Spleen (tissue), 11 donors: ENCODE results near the gene EHD2. TPM values are rescaled to one million over a fixed set of nuclear protein-coding genes. Genes with fewer than 3 reads are reported as not detected.
"Not testable (repeated sequence)": the region's sequence is repeated elsewhere in the genome, so short reads cannot be mapped to it uniquely, and the experiment has no call there.

Experiments
- DNase-seq: peaks from one replicate; pipeline ENCODE4 v3.0.0-alpha.2; 2020
- H3K27ac ChIP-seq, 8 donors: fragments of 200-600 bp; sonication (generic) in 7 of 8; 1 replicate in 4 of 8; 2 replicates in 4 of 8; pipeline versions ENCODE4 v1.5.0 to v1.8.0; 2016 to 2021; ENCODE audit warnings: inconsistent platforms in 4 of 8, mild to moderate bottlenecking in 4 of 8, moderate library complexity in 1 of 8
- H3K27me3 ChIP-seq, 7 donors: fragments of 200-600 bp; sonication (generic) in 6 of 7; replicated peaks in 1 of 7; 1 replicate in 4 of 7; 2 replicates in 3 of 7; pipeline versions ENCODE4 v1.5.0 to v1.8.0; 2016 to 2021; ENCODE audit warnings: inconsistent platforms in 3 of 7, mild to moderate bottlenecking in 1 of 7
- H3K36me3 ChIP-seq, 6 donors: fragments of 200-600 bp; sonication (generic) in 5 of 6; 1 replicate in 4 of 6; 2 replicates in 2 of 6; pipeline versions ENCODE4 v1.5.0 to v1.8.0; 2016 to 2021; ENCODE audit warnings: inconsistent platforms in 2 of 6
- H3K4me1 ChIP-seq, 6 donors: fragments of 200-600 bp; sonication (generic) in 5 of 6; 1 replicate in 3 of 6; 2 replicates in 3 of 6; pipeline versions ENCODE4 v1.5.0 to v1.8.0; 2016 to 2021; ENCODE audit warnings: inconsistent platforms in 3 of 6
- H3K4me3 ChIP-seq, 8 donors: fragments of 200-600 bp; sonication (generic) in 7 of 8; 1 replicate in 4 of 8; 2 replicates in 4 of 8; pipeline versions ENCODE4 v1.5.0 to v1.8.0; 2016 to 2021; ENCODE audit warnings: inconsistent platforms in 4 of 8, mild to moderate bottlenecking in 4 of 8, moderate library complexity in 2 of 8
- H3K9me3 ChIP-seq, 8 donors: fragments of 200-600 bp; sonication (generic) in 7 of 8; 1 replicate in 4 of 8; 2 replicates in 4 of 8; pipeline versions ENCODE4 v1.5.0 to v1.8.0; 2016 to 2021; ENCODE audit warnings: inconsistent platforms in 4 of 8
- CTCF ChIP-seq, 11 experiments: fragments of 200-600 bp in 7 of 11; fragments of 450-650 bp in 4 of 11; sonication (generic) in 4 of 11; IDR thresholded peaks in 8 of 11; conservative IDR thresholded peaks in 3 of 11; 1 replicate in 7 of 11; 2 replicates in 4 of 11; pipeline versions ENCODE4 v1.4.0 to v1.8.0; 2016 to 2021; ENCODE audit warnings: antibody characterized with exemption in 11 of 11, inconsistent platforms in 4 of 11, mild to moderate bottlenecking in 1 of 11
- POLR2A ChIP-seq, 3 donors: fragments of 450-650 bp; IDR thresholded peaks; one replicate each; pipeline ENCODE4 v1.5.1; 2017; ENCODE audit warnings: antibody characterized with exemption in 3 of 3, mild to moderate bottlenecking in 1 of 3
- POLR2AphosphoS5 ChIP-seq, 3 donors: sonication (generic); formaldehyde crosslinking; IDR thresholded peaks; one replicate each; pipeline ENCODE4 v1.5.1; 2017; ENCODE audit warnings: antibody characterized with exemption in 3 of 3
- WGBS, 5 donors: extraction: QIAGEN DNeasy Blood & Tissue Kit in 3 of 5; methylation state at CpG; one replicate each; pipeline versions ENCODE4 v1.1.5 to v1.1.7; 2013 to 2018; 5-methylcytosine and 5-hydroxymethylcytosine counted together
- intact Hi-C: fragments of 100-400 bp; cut with DNase I; formaldehyde crosslinking; loops from one replicate; pipeline ENCODE4 v1.15.0; 2023; ENCODE audit warnings: low total_unique reads
- polyA plus RNA-seq, 3 donors: library from polyadenylated mRNA; stranded (reverse); fragments of 200-250 nt; gene quantifications; one replicate each; pipeline ENCODE4 v1.2.1, GENCODE V29; 2013
- total RNA-seq, 7 donors: library from RNA; depleted of rRNA in 3 of 7; stranded (reverse); fragments of >200 nt in 3 of 7; fragmentation: NEBNext Ultra II Directional in 4 of 7; extraction: Animal tissue kit (Norgen Biotek cat#: 25700) in 4 of 7; gene quantifications; one replicate each; pipeline versions ENCODE4 v1.1.0 to v1.2.1, GENCODE V29; 2016 to 2021
- donor health status: healthy with polysubstance abuse.
- donor health status: DM: no; HTN: no; CAD: no; lungs with moderate emphysema.
- donor health status: DM: no; HTN: no; CAD: no.
- donor health status: Bipolar disorder and iron deficiency.
- donor health status: healthy.
- donor health status: DM: no; HTN: no; CAD: no.
- donor health status: DM: yes; HTN: yes; CAD: no.

EHD2 gene
- total and polyA plus RNA-seq, 10 donors = 6.9 to 87.7 (median 57.5) TPM

- Histone ChIP-seq H3K9me3 (no peaks in the 10 kb centered on the region), H3K4me1 (peaks cover 0 to 42% (median 14%) of the 10 kb centered on the region in 6 donors), H3K36me3 (no peaks in the 10 kb centered on the region), H3K27me3 (no peaks in the 10 kb centered on the region), H3K27ac (no peak overlapping the region), H3K4me3 (no peak overlapping the region)
- 85 to 96% (median 90%) methylated on average over 7 of the region's 7 CpGs for WGBS, 5 donors
- intact Hi-C loops = no loop called here
- DNase-seq = no peak
- TF ChIP-seq POLR2AphosphoS5 (IDR thresholded peaks at IDR 0.05) (no peak), POLR2A (IDR thresholded peaks at IDR 0.05) (no peak), CTCF (IDR thresholded peaks at IDR 0.05 in 8 of 11, conservative IDR thresholded peaks at IDR 0.05 in 3 of 11) (no peak)
These were observed 53.4 kb downstream of the EHD2 start for GRCh38 chr19:47766670-47767069.

GRCh38 chr19:47767349-47767748 lies 54.1 kb downstream of the EHD2 start:
- no peaks in the 10 kb centered on the region for H3K36me3 ChIP-seq
- no peak for TF ChIP-seq POLR2A (IDR thresholded peaks at IDR 0.05)
- TF ChIP-seq CTCF (IDR thresholded peaks at IDR 0.05 in 8 of 11, conservative IDR thresholded peaks at IDR 0.05 in 3 of 11) = no peak
- TF ChIP-seq POLR2AphosphoS5 (IDR thresholded peaks at IDR 0.05) = no peak
- no peak for DNase-seq
- no peaks in the 10 kb centered on the region for H3K9me3 ChIP-seq
- peaks cover 0 to 35% (median 13%) of the 10 kb centered on the region in 6 donors for H3K4me1 ChIP-seq
- no peak overlapping the region for H3K4me3 ChIP-seq
- WGBS, 5 donors = 43 to 95% (median 87%) methylated on average over 2 of the region's 2 CpGs
- intact Hi-C loops = no loop called here
- no peak overlapping the region for H3K27ac ChIP-seq
- H3K27me3 ChIP-seq = no peaks in the 10 kb centered on the region

- Histone ChIP-seq H3K4me3 (no peak overlapping the region), H3K27me3 (no peaks in the 10 kb centered on the region), H3K9me3 (no peaks in the 10 kb centered on the region), H3K4me1 (peaks cover 0 to 22% (median 6%) of the 10 kb centered on the region in 6 donors), H3K36me3 (no peaks in the 10 kb centered on the region), H3K27ac (no peak overlapping the region)
- no peak for TF ChIP-seq POLR2A (IDR thresholded peaks at IDR 0.05)
- TF ChIP-seq POLR2AphosphoS5 (IDR thresholded peaks at IDR 0.05) = no peak
- no peak for TF ChIP-seq CTCF (IDR thresholded peaks at IDR 0.05 in 8 of 11, conservative IDR thresholded peaks at IDR 0.05 in 3 of 11)
- intact Hi-C loops = no loop called here
- WGBS, 5 donors = 83 to 98% (median 93%) methylated on average over 2 of the region's 2 CpGs
- no peak for DNase-seq
These were observed 55.4 kb downstream of the EHD2 start for GRCh38 chr19:47768604-47769003.

GRCh38 chr19:47769534-47769933 lies 56.3 kb downstream of the EHD2 start:
- intact Hi-C loops = no loop called here
- Histone ChIP-seq H3K27ac (no peak overlapping the region), H3K4me1 (peaks cover 0 to 17% (median 2%) of the 10 kb centered on the region in 6 donors), H3K9me3 (no peaks in the 10 kb centered on the region), H3K27me3 (no peaks in the 10 kb centered on the region), H3K36me3 (no peaks in the 10 kb centered on the region), H3K4me3 (no peak overlapping the region)
- TF ChIP-seq POLR2AphosphoS5 (IDR thresholded peaks at IDR 0.05) (no peak), CTCF (IDR thresholded peaks at IDR 0.05 in 8 of 11, conservative IDR thresholded peaks at IDR 0.05 in 3 of 11) (no peak), POLR2A (IDR thresholded peaks at IDR 0.05) (no peak)
- no peak for DNase-seq
- WGBS, 5 donors = 88 to 92% (median 91%) methylated on average over 3 of the region's 3 CpGs

GRCh38 chr19:47771291-47771690 lies 58.1 kb downstream of the EHD2 start:
- H3K27me3 ChIP-seq, H3K27ac ChIP-seq, H3K9me3 ChIP-seq, H3K36me3 ChIP-seq, DNase-seq, intact Hi-C loops, H3K4me3 ChIP-seq, H3K4me1 ChIP-seq: not testable (repeated sequence)
- WGBS, 5 donors = 82 to 90% (median 86%) methylated on average over 6 of the region's 6 CpGs
